Measurements from ENCODE around the gene RAB5B. TPM values are rescaled to one million over a fixed set of nuclear protein-coding genes. Genes with fewer than 3 reads are reported as not detected.

Gene RAB5B
- total and polyA plus RNA-seq, 5 donors from 2014 or later, result 60.8 to 73.4 (median 67.4) TPM

GRCh38 chr12:55966408-55967281 is 7.2 kb upstream of the RAB5B start, which contains the start of gene CDK2:
TSS of gene CDK2 (plus strand) at chr12:55966830. CDS start at chr12:55967009, 179 bp downstream.
- peaks cover 19% of the 10 kb centered on the region for H3K4me1 ChIP-seq (ENCODE audit: control insufficient read depth, insufficient read depth, low read length, poor library complexity, severe bottlenecking)
- Mint-ChIP-seq H3K4me1 (peaks cover 17 to 37% (median 27%) of the 10 kb centered on the region in 4 donors), H3K27me3 (no peaks in the 10 kb centered on the region), H3K36me3 (no peaks in the 10 kb centered on the region), H3K4me3 (peak within 1 kb of the TSS; percentile 90 to 97 (median 93)), H3K9me3 (no peaks in the 10 kb centered on the region), H3K27ac (peak within 1 kb of the TSS; percentile 92 to 95 (median 95))
- H3K27me3 ChIP-seq (ENCODE audit: control insufficient read depth, insufficient read depth, low read length), result no peaks in the 10 kb centered on the region
- H3K9me3 ChIP-seq (ENCODE audit: control insufficient read depth in 2 of 2, low read length in 2 of 2), result no peaks in the 10 kb centered on the region
- ATAC-seq (ENCODE audit: low read depth in 2 of 2) (peak; percentile 86 to 88), DNase-seq (peak; percentile 77 to 88 (median 85))
- peak within 1 kb of the TSS; percentile 73 for H3K27ac ChIP-seq (ENCODE audit: insufficient read depth, low read length, poor library complexity, severe bottlenecking)
- peaks cover 2% of the 10 kb centered on the region for H3K36me3 ChIP-seq (ENCODE audit: control insufficient read depth, insufficient read depth, low read length)
- peak within 1 kb of the TSS; percentile 79 for H3K4me3 ChIP-seq (ENCODE audit: low read depth, low read length)

GRCh38 chr12:55969356-55969755 is 4.5 kb upstream of the RAB5B start:
- no peak for ATAC-seq (ENCODE audit: low read depth in 2 of 2)
- H3K4me3 Mint-ChIP-seq, result peak overlapping the region in 2 of 4 donors; percentile 40 to 92

GRCh38 chr12:55970775-55971174 is 3.1 kb upstream of the RAB5B start:
- H3K27ac Mint-ChIP-seq, result peak overlapping the region in 1 of 3 donors; percentile 31

More at GRCh38 chr12:55969356-55969755, 4.5 kb upstream of the RAB5B start:
- Histone ChIP-seq H3K27me3 (ENCODE audit: control insufficient read depth, insufficient read depth, low read length) (no peaks in the 10 kb centered on the region), H3K27ac (ENCODE audit: insufficient read depth, low read length, poor library complexity, severe bottlenecking) (no peak overlapping the region), H3K9me3 (ENCODE audit: control insufficient read depth in 2 of 2, low read length in 2 of 2) (no peaks in the 10 kb centered on the region), H3K36me3 (ENCODE audit: control insufficient read depth, insufficient read depth, low read length) (peaks cover 2% of the 10 kb centered on the region), H3K4me1 (ENCODE audit: control insufficient read depth, insufficient read depth, low read length, poor library complexity, severe bottlenecking) (peaks cover 33% of the 10 kb centered on the region), H3K4me3 (ENCODE audit: low read depth, low read length) (no peak overlapping the region)
- no peak for DNase-seq
- H3K36me3 Mint-ChIP-seq, result no peaks in the 10 kb centered on the region
- peaks cover 17 to 37% (median 27%) of the 10 kb centered on the region in 4 donors for H3K4me1 Mint-ChIP-seq
- no peaks in the 10 kb centered on the region for H3K9me3 Mint-ChIP-seq
- no peaks in the 10 kb centered on the region for H3K27me3 Mint-ChIP-seq
- peak overlapping the region in 2 of 3 donors; percentile 32 to 69 for H3K27ac Mint-ChIP-seq

GRCh38 chr12:55972042-55972441 is 1.8 kb upstream of the RAB5B start:
- Mint-ChIP-seq H3K9me3 (no peaks in the 10 kb centered on the region), H3K4me3 (no peak overlapping the region), H3K36me3 (peaks cover 4% of the 10 kb centered on the region), H3K27me3 (no peaks in the 10 kb centered on the region), H3K27ac (peak overlapping the region in 1 of 3 donors; percentile 65), H3K4me1 (peaks cover 15 to 30% (median 25%) of the 10 kb centered on the region in 4 donors)
- peaks cover 38% of the 10 kb centered on the region for H3K4me1 ChIP-seq (ENCODE audit: control insufficient read depth, insufficient read depth, low read length, poor library complexity, severe bottlenecking)
- peak overlapping the region; percentile 87 for H3K4me3 ChIP-seq (ENCODE audit: low read depth, low read length)
- H3K36me3 ChIP-seq (ENCODE audit: control insufficient read depth, insufficient read depth, low read length), result peaks cover 2% of the 10 kb centered on the region
- DNase-seq, result no peak
- H3K27ac ChIP-seq (ENCODE audit: insufficient read depth, low read length, poor library complexity, severe bottlenecking), result peak overlapping the region; percentile 16
- ATAC-seq (ENCODE audit: low read depth in 2 of 2), result no peak
- H3K27me3 ChIP-seq (ENCODE audit: control insufficient read depth, insufficient read depth, low read length), result no peaks in the 10 kb centered on the region
- H3K9me3 ChIP-seq (ENCODE audit: control insufficient read depth in 2 of 2, low read length in 2 of 2), result no peaks in the 10 kb centered on the region

More at GRCh38 chr12:55970775-55971174, 3.1 kb upstream of the RAB5B start:
- DNase-seq (no peak), ATAC-seq (ENCODE audit: low read depth in 2 of 2) (no peak)
- Mint-ChIP-seq H3K4me1 (peaks cover 18 to 32% (median 24%) of the 10 kb centered on the region in 4 donors), H3K9me3 (no peaks in the 10 kb centered on the region), H3K4me3 (no peak overlapping the region), H3K36me3 (no peaks in the 10 kb centered on the region), H3K27me3 (no peaks in the 10 kb centered on the region)
- Histone ChIP-seq H3K9me3 (ENCODE audit: control insufficient read depth in 2 of 2, low read length in 2 of 2) (no peaks in the 10 kb centered on the region), H3K36me3 (ENCODE audit: control insufficient read depth, insufficient read depth, low read length) (peaks cover 2% of the 10 kb centered on the region), H3K27ac (ENCODE audit: insufficient read depth, low read length, poor library complexity, severe bottlenecking) (no peak overlapping the region), H3K27me3 (ENCODE audit: control insufficient read depth, insufficient read depth, low read length) (no peaks in the 10 kb centered on the region), H3K4me3 (ENCODE audit: low read depth, low read length) (no peak overlapping the region), H3K4me1 (ENCODE audit: control insufficient read depth, insufficient read depth, low read length, poor library complexity, severe bottlenecking) (peaks cover 44% of the 10 kb centered on the region)

- Mint-ChIP-seq H3K36me3 (peaks cover 4% of the 10 kb centered on the region), H3K9me3 (no peaks in the 10 kb centered on the region), H3K4me1 (peaks cover 15 to 30% (median 26%) of the 10 kb centered on the region in 4 donors), H3K4me3 (no peak overlapping the region), H3K27ac (peak overlapping the region in 1 of 3 donors; percentile 65), H3K27me3 (no peaks in the 10 kb centered on the region)
- H3K36me3 ChIP-seq (ENCODE audit: control insufficient read depth, insufficient read depth, low read length), result peaks cover 2% of the 10 kb centered on the region
- H3K27ac ChIP-seq (ENCODE audit: insufficient read depth, low read length, poor library complexity, severe bottlenecking), result peak overlapping the region; percentile 90
- ATAC-seq (ENCODE audit: low read depth in 2 of 2), result no peak
- H3K27me3 ChIP-seq (ENCODE audit: control insufficient read depth, insufficient read depth, low read length), result no peaks in the 10 kb centered on the region
- peaks cover 34% of the 10 kb centered on the region for H3K4me1 ChIP-seq (ENCODE audit: control insufficient read depth, insufficient read depth, low read length, poor library complexity, severe bottlenecking)
- DNase-seq, result no peak
- H3K4me3 ChIP-seq (ENCODE audit: low read depth, low read length), result peak overlapping the region; percentile 87
- no peaks in the 10 kb centered on the region for H3K9me3 ChIP-seq (ENCODE audit: control insufficient read depth in 2 of 2, low read length in 2 of 2)
These were observed 1.4 kb upstream of the RAB5B start for GRCh38 chr12:55972456-55972855.

- no peak overlapping the region for H3K4me3 Mint-ChIP-seq
- peaks cover 5% of the 10 kb centered on the region for H3K36me3 ChIP-seq (ENCODE audit: control insufficient read depth, insufficient read depth, low read length)
- H3K4me1 ChIP-seq (ENCODE audit: control insufficient read depth, insufficient read depth, low read length, poor library complexity, severe bottlenecking), result peaks cover 31% of the 10 kb centered on the region
- ATAC-seq (ENCODE audit: low read depth in 2 of 2), result no peak
- no peak for DNase-seq
- H3K4me3 ChIP-seq (ENCODE audit: low read depth, low read length), result peak overlapping the region; percentile 87
- H3K27ac Mint-ChIP-seq, result no peak overlapping the region
- H3K27ac ChIP-seq (ENCODE audit: insufficient read depth, low read length, poor library complexity, severe bottlenecking), result peak overlapping the region; percentile 90
- peaks cover 11 to 27% (median 25%) of the 10 kb centered on the region in 4 donors for H3K4me1 Mint-ChIP-seq
- H3K9me3 Mint-ChIP-seq, result no peaks in the 10 kb centered on the region
- no peaks in the 10 kb centered on the region for H3K9me3 ChIP-seq (ENCODE audit: control insufficient read depth in 2 of 2, low read length in 2 of 2)
- H3K27me3 Mint-ChIP-seq, result no peaks in the 10 kb centered on the region
- H3K27me3 ChIP-seq (ENCODE audit: control insufficient read depth, insufficient read depth, low read length), result no peaks in the 10 kb centered on the region
- H3K36me3 Mint-ChIP-seq, result peaks cover 7% of the 10 kb centered on the region
These were observed 823 bp upstream of the RAB5B start for GRCh38 chr12:55972911-55973598.

GRCh38 chr12:55974308-55974730 is 441 bp downstream of the RAB5B start:
- Histone ChIP-seq H3K27me3 (ENCODE audit: control insufficient read depth, insufficient read depth, low read length) (no peaks in the 10 kb centered on the region), H3K9me3 (ENCODE audit: control insufficient read depth in 2 of 2, low read length in 2 of 2) (no peaks in the 10 kb centered on the region), H3K36me3 (ENCODE audit: control insufficient read depth, insufficient read depth, low read length) (peaks cover 8% of the 10 kb centered on the region), H3K4me3 (ENCODE audit: low read depth, low read length) (peak overlapping the region; percentile 83), H3K4me1 (ENCODE audit: control insufficient read depth, insufficient read depth, low read length, poor library complexity, severe bottlenecking) (peaks cover 31% of the 10 kb centered on the region), H3K27ac (ENCODE audit: insufficient read depth, low read length, poor library complexity, severe bottlenecking) (peak overlapping the region; percentile 83)
- H3K27ac Mint-ChIP-seq, result no peak overlapping the region
- H3K4me3 Mint-ChIP-seq, result no peak overlapping the region
- H3K9me3 Mint-ChIP-seq, result no peaks in the 10 kb centered on the region
- no peaks in the 10 kb centered on the region for H3K27me3 Mint-ChIP-seq
- H3K4me1 Mint-ChIP-seq, result peaks cover 10 to 29% (median 26%) of the 10 kb centered on the region in 4 donors
- ATAC-seq (ENCODE audit: low read depth in 2 of 2), result no peak
- peak in 2 of 3 donors; percentile 33 to 61 for DNase-seq
- peaks cover 12% of the 10 kb centered on the region for H3K36me3 Mint-ChIP-seq

Data from CD4-positive, CD25-positive, alpha-beta regulatory T cell (primary cell).